Measurements from ENCODE around the gene C1QTNF5. TPM values are rescaled to one million over a fixed set of nuclear protein-coding genes. Genes with fewer than 3 reads are reported as not detected.

The C1QTNF5 gene
- total RNA-seq, 1 experiment from 2014 or later, result not detected

- Histone ChIP-seq H3K9me2 (ENCODE audit: insufficient read depth) (no peaks in the 10 kb centered on the region), H3K9ac (ENCODE audit: low read length) (no peak overlapping the region), H3K27ac (ENCODE audit: low read depth, low read length) (no peak overlapping the region), H3K27me3 (ENCODE audit: insufficient read depth, low read length) (no peaks in the 10 kb centered on the region), H3K4me3 (replicated peaks in 1 of 2; ENCODE audit: low read depth in 1 of 2, low read length in 2 of 2) (no peak overlapping the region), H3K4me2 (ENCODE audit: low read length) (no peak overlapping the region), H2AFZ (ENCODE audit: low read depth, low read length, poor library complexity, severe bottlenecking) (no peak overlapping the region), H3K4me1 (ENCODE audit: control insufficient read depth in 1 of 2, insufficient read depth in 2 of 2, low read length in 2 of 2) (peaks cover 0 to 4% of the 10 kb centered on the region in 2 experiments; a peak in 2 of 4 replicates), H4K20me1 (ENCODE audit: insufficient read depth) (no peaks in the 10 kb centered on the region), H3K36me3 (ENCODE audit: control insufficient read depth in 1 of 2, insufficient read depth in 2 of 2, low read length in 2 of 2) (peaks cover 21 to 34% of the 10 kb centered on the region in 2 experiments), H3K79me2 (ENCODE audit: insufficient read depth, low read length) (no peaks in the 10 kb centered on the region), H3K9me3 (ENCODE audit: control insufficient read depth in 1 of 2, insufficient read depth in 1 of 2, low read depth in 1 of 2, low read length in 2 of 2) (no peaks in the 10 kb centered on the region)
- ATAC-seq (no peak), DNase-seq (ENCODE audit: low read depth, low spot score) (no peak)
- CTCF ChIA-PET, result no interaction called here
- RAD21 ChIA-PET (ENCODE audit: low non-redundant PET in 1 of 2, low total read pairs in 2 of 2, uncharacterized antibody in 2 of 2, unreplicated experiment in 2 of 2), result no interaction called here
- BruUV-seq (replicated peaks), result no TSS peak
- intact Hi-C loops (cut with micrococcal nuclease), result loop anchor here (10.0 kb wide), 1 partner anchor 194 kb away; the partner anchor contains the start of genes C2CD2L and DPAGT1
- TF ChIP-seq FOSL1 (IDR thresholded peaks at IDR 0.05; ENCODE audit: low read depth) (no peak), ZFX (IDR thresholded peaks at IDR 0.05) (no peak)
- TF ChIP-seq, protein P1, sequence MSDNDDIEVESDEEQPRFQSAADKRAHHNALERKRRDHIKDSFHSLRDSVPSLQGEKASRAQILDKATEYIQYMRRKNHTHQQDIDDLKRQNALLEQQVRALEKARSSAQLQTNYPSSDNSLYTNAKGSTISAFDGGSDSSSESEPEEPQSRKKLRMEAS (IDR thresholded peaks at IDR 0.05), result no peak
- TF ChIP-seq, protein P2, sequence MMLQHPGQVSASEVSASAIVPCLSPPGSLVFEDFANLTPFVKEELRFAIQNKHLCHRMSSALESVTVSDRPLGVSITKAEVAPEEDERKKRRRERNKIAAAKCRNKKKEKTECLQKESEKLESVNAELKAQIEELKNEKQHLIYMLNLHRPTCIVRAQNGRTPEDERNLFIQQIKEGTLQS (IDR thresholded peaks at IDR 0.05), result no peak
- POLR2A ChIA-PET, result no interaction called here
Measured at GRCh38 chr11:119298726-119299125, 42.0 kb downstream of the C1QTNF5 start.

DNA sequence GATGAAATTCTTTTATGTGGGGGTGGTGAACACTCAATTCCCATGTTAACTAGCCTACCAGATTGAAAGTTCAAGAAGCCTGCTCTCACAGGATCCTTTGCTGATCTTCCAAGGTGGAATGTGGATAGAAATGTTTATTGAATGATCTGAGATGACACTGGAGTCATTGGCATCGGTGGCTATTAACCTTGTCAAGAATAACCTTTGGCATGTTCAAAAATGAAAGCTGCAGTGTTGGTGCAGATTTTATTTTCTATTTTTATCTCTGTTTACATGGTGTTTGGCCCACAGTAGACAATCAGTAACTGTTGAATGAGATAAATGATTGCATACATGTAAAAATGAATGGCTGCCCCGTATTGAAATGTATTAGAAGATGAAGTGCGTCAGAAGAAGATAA, 42.7 kb downstream of the C1QTNF5 start:
- H3K4me1 ChIP-seq (ENCODE audit: control insufficient read depth in 1 of 2, insufficient read depth in 2 of 2, low read length in 2 of 2), result peaks cover 0 to 4% of the 10 kb centered on the region in 2 experiments; a peak in 2 of 4 replicates
- POLR2A ChIA-PET, result no interaction called here
- TF ChIP-seq FOSL1 (IDR thresholded peaks at IDR 0.05; ENCODE audit: low read depth) (no peak), ZNF274 (IDR thresholded peaks at IDR 0.05; ENCODE audit: low read depth, low read length) (no peak), CEBPB (IDR thresholded peaks at IDR 0.05; ENCODE audit: low read depth) (no peak), JUND (IDR thresholded peaks at IDR 0.05) (no peak), ELF1 (IDR thresholded peaks at IDR 0.05; ENCODE audit: borderline replicate concordance, low read depth) (no peak), POLR2AphosphoS5 (IDR thresholded peaks at IDR 0.05; ENCODE audit: low read depth, low read length) (no peak), EGR1 (IDR thresholded peaks at IDR 0.05; ENCODE audit: low read depth) (no peak), RAD21 (IDR thresholded peaks at IDR 0.05; ENCODE audit: low read depth) (no peak), SIN3A (IDR thresholded peaks at IDR 0.05; ENCODE audit: low read depth) (no peak), CTCF (IDR thresholded peaks at IDR 0.05 in 2 of 3, conservative IDR thresholded peaks at IDR 0.05 in 1 of 3; ENCODE audit: borderline replicate concordance in 1 of 3, insufficient read depth in 1 of 3, low read depth in 2 of 3, low read length in 2 of 3) (no peak), EZH2 (IDR thresholded peaks at IDR 0.05) (no peak)
- TF ChIP-seq, protein P2 (IDR thresholded peaks at IDR 0.05), result no peak
- TF ChIP-seq, protein P3, sequence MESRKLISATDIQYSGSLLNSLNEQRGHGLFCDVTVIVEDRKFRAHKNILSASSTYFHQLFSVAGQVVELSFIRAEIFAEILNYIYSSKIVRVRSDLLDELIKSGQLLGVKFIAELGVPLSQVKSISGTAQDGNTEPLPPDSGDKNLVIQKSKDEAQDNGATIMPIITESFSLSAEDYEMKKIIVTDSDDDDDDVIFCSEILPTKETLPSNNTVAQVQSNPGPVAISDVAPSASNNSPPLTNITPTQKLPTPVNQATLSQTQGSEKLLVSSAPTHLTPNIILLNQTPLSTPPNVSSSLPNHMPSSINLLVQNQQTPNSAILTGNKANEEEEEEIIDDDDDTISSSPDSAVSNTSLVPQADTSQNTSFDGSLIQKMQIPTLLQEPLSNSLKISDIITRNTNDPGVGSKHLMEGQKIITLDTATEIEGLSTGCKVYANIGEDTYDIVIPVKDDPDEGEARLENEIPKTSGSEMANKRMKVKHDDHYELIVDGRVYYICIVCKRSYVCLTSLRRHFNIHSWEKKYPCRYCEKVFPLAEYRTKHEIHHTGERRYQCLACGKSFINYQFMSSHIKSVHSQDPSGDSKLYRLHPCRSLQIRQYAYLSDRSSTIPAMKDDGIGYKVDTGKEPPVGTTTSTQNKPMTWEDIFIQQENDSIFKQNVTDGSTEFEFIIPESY (IDR thresholded peaks at IDR 0.05; ENCODE audit: extremely low read depth, insufficient replicate concordance, low read length), result no peak

More for the DNA sequence above, 42.7 kb downstream of the C1QTNF5 start:
- Histone ChIP-seq H2AFZ (ENCODE audit: low read depth, low read length, poor library complexity, severe bottlenecking) (no peak overlapping the region), H3K27ac (ENCODE audit: low read depth, low read length) (no peak overlapping the region), H3K9ac (ENCODE audit: low read length) (no peak overlapping the region), H3K9me3 (ENCODE audit: control insufficient read depth in 1 of 2, insufficient read depth in 1 of 2, low read depth in 1 of 2, low read length in 2 of 2) (no peaks in the 10 kb centered on the region), H3K9me2 (ENCODE audit: insufficient read depth) (no peaks in the 10 kb centered on the region), H3K36me3 (ENCODE audit: control insufficient read depth in 1 of 2, insufficient read depth in 2 of 2, low read length in 2 of 2) (peaks cover 18 to 34% of the 10 kb centered on the region in 2 experiments), H3K4me3 (replicated peaks in 1 of 2; ENCODE audit: low read depth in 1 of 2, low read length in 2 of 2) (no peak overlapping the region), H3K27me3 (ENCODE audit: insufficient read depth, low read length) (no peaks in the 10 kb centered on the region), H3K4me2 (ENCODE audit: low read length) (no peak overlapping the region), H4K20me1 (ENCODE audit: insufficient read depth) (no peaks in the 10 kb centered on the region), H3K79me2 (ENCODE audit: insufficient read depth, low read length) (no peaks in the 10 kb centered on the region)
- ChIA-PET RAD21 (ENCODE audit: low non-redundant PET in 1 of 2, low total read pairs in 2 of 2, uncharacterized antibody in 2 of 2, unreplicated experiment in 2 of 2) (no interaction called here), CTCF (no interaction called here)
- BruUV-seq (replicated peaks), result no TSS peak
- ATAC-seq, result no peak
- intact Hi-C loops (cut with micrococcal nuclease), result loop anchor here (10.0 kb wide), 1 partner anchor 193 kb away; the partner anchor contains the start of genes C2CD2L and DPAGT1
- DNase-seq (ENCODE audit: low read depth, low spot score), result no peak
